HEK293 (cell line): Measurements from ENCODE around the gene SRSF9.
A peak's percentile ranks its signal among the peaks of the same experiment; 100 is the strongest.

ENCODE experiments used
- CTCF ChIA-PET: fragments of 350-600 bp; formaldehyde crosslinking; extraction: SDS; loops from one replicate; lab custom pipeline; 2021; ENCODE audit warnings: antibody characterized with exemption; lab: Yijun Ruan, JAX
- POLR2A ChIA-PET: fragments of 300-600 bp; formaldehyde crosslinking; extraction: SDS; loops from one replicate; lab custom pipeline; 2020; ENCODE audit warnings: antibody characterized with exemption, inconsistent platforms; lab: Yijun Ruan, JAX
- H3K27ac ChIP-seq: fragments of 200-500 bp; sonication (Bioruptor generic); 2 replicates; pipeline ENCODE4 v1.5.1; 2014; ENCODE audit warnings: low read depth, low read length, control low read depth, inconsistent platforms; ENCODE audit errors: extremely low read depth
- H3K36me3 ChIP-seq, 2 experiments: fragments of 200-500 bp in 1 of 2; sonication (Bioruptor generic) in 1 of 2; 1 replicate in 1 of 2; 2 replicates in 1 of 2; pipeline ENCODE4 v1.5.1; 2014 to 2017; ENCODE audit warnings: inconsistent platforms in 2 of 2, low read length in 2 of 2; ENCODE audit not compliant: control insufficient read depth in 2 of 2, insufficient read depth in 1 of 2
- H3K4me1 ChIP-seq: fragments of 200-500 bp; sonication (Bioruptor generic); 2 replicates; pipeline ENCODE4 v1.5.1; 2014; ENCODE audit warnings: mild to moderate bottlenecking, low read length, inconsistent platforms; ENCODE audit not compliant: control insufficient read depth, insufficient read depth
- H3K4me3 ChIP-seq: 2 replicates; pipeline ENCODE4 v1.5.1; 2011; ENCODE audit warnings: low read depth, mild to moderate bottlenecking, control low read depth, low read length, moderate library complexity
- H3K9me3 ChIP-seq: fragments of 200-500 bp; sonication (Bioruptor generic); 2 replicates; pipeline ENCODE4 v1.5.1; 2014; ENCODE audit warnings: low read depth, low read length, inconsistent platforms; ENCODE audit not compliant: control insufficient read depth, insufficient read depth
- KLF1 ChIP-seq: fragments of 450-650 bp; formaldehyde crosslinking; IDR thresholded peaks from 2 replicates; pipeline ENCODE4 v1.5.1; 2016; ENCODE audit warnings: missing biosample characterization, missing genetic modification characterization
- ZEB2 ChIP-seq: fragments of 450-650 bp; formaldehyde crosslinking; IDR thresholded peaks from 2 replicates; pipeline ENCODE4 v1.5.1; 2016; ENCODE audit warnings: missing biosample characterization, missing genetic modification characterization
- ZNF114 ChIP-seq: fragments of 450-650 bp; formaldehyde crosslinking; IDR thresholded peaks from 2 replicates; pipeline ENCODE4 v1.5.0; 2017; ENCODE audit warnings: missing biosample characterization, missing genetic modification characterization
- ZNF121 ChIP-seq: fragments of 450-650 bp; formaldehyde crosslinking; IDR thresholded peaks from 2 replicates; pipeline ENCODE4 v1.5.1; 2016; ENCODE audit warnings: missing biosample characterization, missing genetic modification characterization
- ZNF211 ChIP-seq: fragments of 450-650 bp; formaldehyde crosslinking; IDR thresholded peaks from 2 replicates; pipeline ENCODE4 v1.5.1; 2016; ENCODE audit warnings: low read depth, missing biosample characterization, missing genetic modification characterization
- ZNF302 ChIP-seq: fragments of 450-650 bp; formaldehyde crosslinking; IDR thresholded peaks from 2 replicates; pipeline ENCODE4 v1.5.1; 2016; ENCODE audit warnings: missing biosample characterization, missing genetic modification characterization, low read depth
- ZNF341 ChIP-seq: fragments of 450-650 bp; formaldehyde crosslinking; IDR thresholded peaks from 2 replicates; pipeline ENCODE4; 2016; ENCODE audit warnings: low read depth, missing biosample characterization, missing genetic modification characterization
- ZNF354C ChIP-seq: fragments of 450-650 bp; formaldehyde crosslinking; IDR thresholded peaks from 2 replicates; pipeline ENCODE4 v1.5.1; 2016; ENCODE audit warnings: missing biosample characterization, missing genetic modification characterization, low read depth, borderline replicate concordance
- ZNF529 ChIP-seq: fragments of 450-650 bp; formaldehyde crosslinking; IDR thresholded peaks from 2 replicates; pipeline ENCODE4 v1.5.1; 2017; ENCODE audit warnings: missing genetic modification characterization, missing biosample characterization; ENCODE audit not compliant: insufficient replicate concordance
- ZNF560 ChIP-seq: fragments of 450-650 bp; formaldehyde crosslinking; IDR thresholded peaks from 2 replicates; pipeline ENCODE4 v1.5.1; 2017; ENCODE audit warnings: missing biosample characterization, missing genetic modification characterization, borderline replicate concordance
- ZNF621 ChIP-seq: fragments of 450-650 bp; formaldehyde crosslinking; IDR thresholded peaks from 2 replicates; pipeline ENCODE4 v1.5.1; 2017; ENCODE audit warnings: missing biosample characterization, missing genetic modification characterization
- ZNF660 ChIP-seq: fragments of 450-650 bp; IDR thresholded peaks from 2 replicates; pipeline ENCODE4 v1.5.1; 2018; ENCODE audit warnings: missing biosample characterization, mild to moderate bottlenecking, missing genetic modification characterization
- ZNF843 ChIP-seq: fragments of 450-650 bp; formaldehyde crosslinking; IDR thresholded peaks from 2 replicates; pipeline ENCODE4 v1.5.1; 2016; ENCODE audit warnings: missing biosample characterization, missing genetic modification characterization
- TF ChIP-seq, protein P1 (sequence below): fragments of 450-650 bp; formaldehyde crosslinking; IDR thresholded peaks from 2 replicates; pipeline ENCODE4 v1.5.1; 2016; ENCODE audit warnings: missing biosample characterization, missing genetic modification characterization, low read depth
- TF ChIP-seq, protein P2 (sequence below): fragments of 450-650 bp; formaldehyde crosslinking; IDR thresholded peaks from 2 replicates; pipeline ENCODE4 v1.5.1; 2016; ENCODE audit warnings: missing biosample characterization, missing genetic modification characterization
- TF ChIP-seq, protein P3 (sequence below): fragments of 450-650 bp; formaldehyde crosslinking; IDR thresholded peaks from 2 replicates; pipeline ENCODE4 v1.5.1; 2017; ENCODE audit warnings: missing biosample characterization, missing genetic modification characterization
- TF ChIP-seq, protein P4 (sequence below): fragments of 450-650 bp; formaldehyde crosslinking; optimal IDR thresholded peaks from 2 replicates; pipeline ENCODE3; 2016; ENCODE audit warnings: missing biosample characterization, mild to moderate bottlenecking, missing genetic modification characterization
- TF ChIP-seq, protein P5 (sequence below): fragments of 450-650 bp; formaldehyde crosslinking; conservative IDR thresholded peaks from 2 replicates; pipeline ENCODE4 v1.5.1; 2016; ENCODE audit warnings: low read depth, missing biosample characterization, missing genetic modification characterization
- TF ChIP-seq, protein P6 (sequence below): fragments of 450-650 bp; formaldehyde crosslinking; IDR thresholded peaks from 2 replicates; pipeline ENCODE4 v1.5.1; 2016; ENCODE audit warnings: missing biosample characterization, missing genetic modification characterization

Gene SRSF9

DNA sequence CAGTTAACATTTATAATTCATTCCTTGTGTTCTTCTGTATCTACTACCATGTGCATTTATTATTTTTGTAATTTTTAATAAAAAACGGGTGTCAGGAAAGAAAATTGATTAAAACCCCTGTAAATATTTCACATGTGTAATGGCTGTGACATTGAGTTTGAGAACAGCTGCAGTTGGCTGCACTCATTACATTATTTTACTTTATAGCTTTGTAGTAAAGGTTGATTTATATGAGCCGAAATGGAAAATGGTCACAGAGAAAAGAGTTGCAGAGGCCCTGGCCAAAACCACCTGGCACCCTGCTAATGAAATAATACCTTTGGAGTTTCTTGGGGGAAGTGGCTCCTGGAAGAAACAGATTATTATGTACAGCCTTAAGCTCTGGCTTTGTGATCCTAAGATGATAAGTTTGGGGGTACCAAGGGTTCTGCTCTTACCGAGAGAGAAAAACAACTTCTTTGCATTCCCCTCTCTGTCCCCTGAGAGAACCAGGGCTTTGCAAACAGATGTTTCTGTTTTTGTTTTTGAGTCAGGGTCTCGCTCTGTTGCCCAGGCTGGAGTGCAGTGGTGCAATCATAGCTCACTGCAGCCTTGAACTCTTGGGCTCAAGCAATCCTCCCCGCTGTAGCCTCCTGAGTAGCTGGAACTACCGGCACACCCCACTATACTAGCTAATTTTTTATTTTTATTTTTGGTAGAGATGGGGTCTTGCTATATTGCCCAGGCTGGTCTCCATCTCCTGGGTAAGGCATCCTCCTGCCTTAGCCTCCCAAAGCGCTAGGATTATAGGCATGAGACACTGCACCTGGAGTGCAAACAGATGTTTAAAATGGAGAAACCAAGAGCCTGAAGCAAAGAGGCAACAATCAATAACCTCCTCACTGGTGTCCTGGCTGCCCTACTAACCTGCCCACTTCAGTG is 16.7 kb upstream of the SRSF9 start:
- Histone ChIP-seq H3K9me3 (no peaks in the 10 kb centered on the region), H3K4me1 (no peaks in the 10 kb centered on the region; the same call in 1 of the 2 replicates), H3K4me3 (no peak overlapping the region), H3K27ac (no peak overlapping the region), H3K36me3 (peaks cover 0 to 17% of the 10 kb centered on the region in 2 experiments; a peak in 2 of 3 replicates)
- POLR2A ChIA-PET, result interaction anchor here (1.0 kb wide), 2 partner anchors 10 to 11 kb away, joined by 4 to 5 read pairs; partner anchors contain the start of gene DYNLL1
- TF ChIP-seq, protein P1, sequence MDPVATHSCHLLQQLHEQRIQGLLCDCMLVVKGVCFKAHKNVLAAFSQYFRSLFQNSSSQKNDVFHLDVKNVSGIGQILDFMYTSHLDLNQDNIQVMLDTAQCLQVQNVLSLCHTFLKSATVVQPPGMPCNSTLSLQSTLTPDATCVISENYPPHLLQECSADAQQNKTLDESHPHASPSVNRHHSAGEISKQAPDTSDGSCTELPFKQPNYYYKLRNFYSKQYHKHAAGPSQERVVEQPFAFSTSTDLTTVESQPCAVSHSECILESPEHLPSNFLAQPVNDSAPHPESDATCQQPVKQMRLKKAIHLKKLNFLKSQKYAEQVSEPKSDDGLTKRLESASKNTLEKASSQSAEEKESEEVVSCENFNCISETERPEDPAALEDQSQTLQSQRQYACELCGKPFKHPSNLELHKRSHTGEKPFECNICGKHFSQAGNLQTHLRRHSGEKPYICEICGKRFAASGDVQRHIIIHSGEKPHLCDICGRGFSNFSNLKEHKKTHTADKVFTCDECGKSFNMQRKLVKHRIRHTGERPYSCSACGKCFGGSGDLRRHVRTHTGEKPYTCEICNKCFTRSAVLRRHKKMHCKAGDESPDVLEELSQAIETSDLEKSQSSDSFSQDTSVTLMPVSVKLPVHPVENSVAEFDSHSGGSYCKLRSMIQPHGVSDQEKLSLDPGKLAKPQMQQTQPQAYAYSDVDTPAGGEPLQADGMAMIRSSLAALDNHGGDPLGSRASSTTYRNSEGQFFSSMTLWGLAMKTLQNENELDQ (tag by site-specific recombination), result no peak
- TF ChIP-seq ZEB2 (tag by site-specific recombination) (no peak), ZNF302 (tag by site-specific recombination) (no peak), ZNF660 (tag by site-specific recombination) (no peak), ZNF621 (tag by site-specific recombination) (no peak), ZNF560 (tag by site-specific recombination) (no peak), ZNF529 (tag by site-specific recombination) (no peak), KLF1 (tag by site-specific recombination) (no peak), ZNF843 (no peak), ZNF121 (tag by site-specific recombination) (peak; percentile 96)
- TF ChIP-seq, protein P2, sequence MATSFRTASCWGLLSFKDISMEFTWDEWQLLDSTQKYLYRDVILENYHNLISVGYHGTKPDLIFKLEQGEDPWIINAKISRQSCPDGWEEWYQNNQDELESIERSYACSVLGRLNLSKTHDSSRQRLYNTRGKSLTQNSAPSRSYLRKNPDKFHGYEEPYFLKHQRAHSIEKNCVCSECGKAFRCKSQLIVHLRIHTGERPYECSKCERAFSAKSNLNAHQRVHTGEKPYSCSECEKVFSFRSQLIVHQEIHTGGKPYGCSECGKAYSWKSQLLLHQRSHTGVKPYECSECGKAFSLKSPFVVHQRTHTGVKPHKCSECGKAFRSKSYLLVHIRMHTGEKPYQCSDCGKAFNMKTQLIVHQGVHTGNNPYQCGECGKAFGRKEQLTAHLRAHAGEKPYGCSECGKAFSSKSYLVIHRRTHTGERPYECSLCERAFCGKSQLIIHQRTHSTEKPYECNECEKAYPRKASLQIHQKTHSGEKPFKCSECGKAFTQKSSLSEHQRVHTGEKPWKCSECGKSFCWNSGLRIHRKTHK (tag by site-specific recombination), result no peak
- TF ChIP-seq, protein P3, sequence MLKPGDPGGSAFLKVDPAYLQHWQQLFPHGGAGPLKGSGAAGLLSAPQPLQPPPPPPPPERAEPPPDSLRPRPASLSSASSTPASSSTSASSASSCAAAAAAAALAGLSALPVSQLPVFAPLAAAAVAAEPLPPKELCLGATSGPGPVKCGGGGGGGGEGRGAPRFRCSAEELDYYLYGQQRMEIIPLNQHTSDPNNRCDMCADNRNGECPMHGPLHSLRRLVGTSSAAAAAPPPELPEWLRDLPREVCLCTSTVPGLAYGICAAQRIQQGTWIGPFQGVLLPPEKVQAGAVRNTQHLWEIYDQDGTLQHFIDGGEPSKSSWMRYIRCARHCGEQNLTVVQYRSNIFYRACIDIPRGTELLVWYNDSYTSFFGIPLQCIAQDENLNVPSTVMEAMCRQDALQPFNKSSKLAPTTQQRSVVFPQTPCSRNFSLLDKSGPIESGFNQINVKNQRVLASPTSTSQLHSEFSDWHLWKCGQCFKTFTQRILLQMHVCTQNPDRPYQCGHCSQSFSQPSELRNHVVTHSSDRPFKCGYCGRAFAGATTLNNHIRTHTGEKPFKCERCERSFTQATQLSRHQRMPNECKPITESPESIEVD (tag by site-specific recombination), result 0 out of 2 replicates have a peak, but pooled peaks have one; percentile 22
- TF ChIP-seq, protein P4, sequence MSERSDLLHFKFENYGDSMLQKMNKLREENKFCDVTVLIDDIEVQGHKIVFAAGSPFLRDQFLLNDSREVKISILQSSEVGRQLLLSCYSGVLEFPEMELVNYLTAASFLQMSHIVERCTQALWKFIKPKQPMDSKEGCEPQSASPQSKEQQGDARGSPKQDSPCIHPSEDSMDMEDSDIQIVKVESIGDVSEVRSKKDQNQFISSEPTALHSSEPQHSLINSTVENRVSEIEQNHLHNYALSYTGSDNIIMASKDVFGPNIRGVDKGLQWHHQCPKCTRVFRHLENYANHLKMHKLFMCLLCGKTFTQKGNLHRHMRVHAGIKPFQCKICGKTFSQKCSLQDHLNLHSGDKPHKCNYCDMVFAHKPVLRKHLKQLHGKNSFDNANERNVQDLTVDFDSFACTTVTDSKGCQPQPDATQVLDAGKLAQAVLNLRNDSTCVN (tag by site-specific recombination), result no peak
- CTCF ChIA-PET, result interaction anchor here (0.7 kb wide), 1 partner anchor 14 kb away, joined by 3 read pairs; no protein-coding TSS in a partner anchor

DNA sequence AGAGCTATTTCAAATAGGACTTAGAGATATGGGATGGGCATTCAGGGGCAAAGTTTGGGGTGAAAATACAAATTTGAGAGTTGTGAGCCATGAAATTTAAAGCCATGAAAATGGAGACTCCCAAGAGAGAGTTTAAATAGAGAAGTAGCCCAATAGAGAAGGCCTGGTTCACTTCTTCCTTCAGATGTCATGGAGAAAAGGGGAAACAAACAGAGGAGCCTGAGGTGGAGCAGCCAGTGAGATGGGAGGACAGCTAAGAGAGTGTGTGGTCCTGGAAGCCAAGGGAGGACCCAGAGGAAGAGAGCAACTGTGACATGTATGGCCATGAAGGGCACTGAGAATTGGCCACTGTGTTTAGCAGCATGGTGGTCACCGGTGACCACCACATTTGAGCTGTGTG is 14.1 kb upstream of the SRSF9 start:
- CTCF ChIA-PET, result interaction anchor here (0.8 kb wide), 2 partner anchors 20 to 126 kb away, joined by 3 to 4 read pairs; no protein-coding TSS in a partner anchor
- H3K4me1 ChIP-seq, result no peaks in the 10 kb centered on the region
- H3K27ac ChIP-seq, result no peak overlapping the region
- H3K9me3 ChIP-seq, result no peaks in the 10 kb centered on the region
- POLR2A ChIA-PET, result interaction anchor here (0.6 to 2.6 kb wide), 2 partner anchors 9 to 13 kb away, joined by 3 to 10 read pairs; partner anchors contain the start of gene DYNLL1
- H3K36me3 ChIP-seq, result peaks cover 0 to 11% of the 10 kb centered on the region in 2 experiments; a peak in 2 of 3 replicates
- no peak overlapping the region for H3K4me3 ChIP-seq
- TF ChIP-seq ZNF211 (tag by site-specific recombination), result no peak
- TF ChIP-seq, protein P5, sequence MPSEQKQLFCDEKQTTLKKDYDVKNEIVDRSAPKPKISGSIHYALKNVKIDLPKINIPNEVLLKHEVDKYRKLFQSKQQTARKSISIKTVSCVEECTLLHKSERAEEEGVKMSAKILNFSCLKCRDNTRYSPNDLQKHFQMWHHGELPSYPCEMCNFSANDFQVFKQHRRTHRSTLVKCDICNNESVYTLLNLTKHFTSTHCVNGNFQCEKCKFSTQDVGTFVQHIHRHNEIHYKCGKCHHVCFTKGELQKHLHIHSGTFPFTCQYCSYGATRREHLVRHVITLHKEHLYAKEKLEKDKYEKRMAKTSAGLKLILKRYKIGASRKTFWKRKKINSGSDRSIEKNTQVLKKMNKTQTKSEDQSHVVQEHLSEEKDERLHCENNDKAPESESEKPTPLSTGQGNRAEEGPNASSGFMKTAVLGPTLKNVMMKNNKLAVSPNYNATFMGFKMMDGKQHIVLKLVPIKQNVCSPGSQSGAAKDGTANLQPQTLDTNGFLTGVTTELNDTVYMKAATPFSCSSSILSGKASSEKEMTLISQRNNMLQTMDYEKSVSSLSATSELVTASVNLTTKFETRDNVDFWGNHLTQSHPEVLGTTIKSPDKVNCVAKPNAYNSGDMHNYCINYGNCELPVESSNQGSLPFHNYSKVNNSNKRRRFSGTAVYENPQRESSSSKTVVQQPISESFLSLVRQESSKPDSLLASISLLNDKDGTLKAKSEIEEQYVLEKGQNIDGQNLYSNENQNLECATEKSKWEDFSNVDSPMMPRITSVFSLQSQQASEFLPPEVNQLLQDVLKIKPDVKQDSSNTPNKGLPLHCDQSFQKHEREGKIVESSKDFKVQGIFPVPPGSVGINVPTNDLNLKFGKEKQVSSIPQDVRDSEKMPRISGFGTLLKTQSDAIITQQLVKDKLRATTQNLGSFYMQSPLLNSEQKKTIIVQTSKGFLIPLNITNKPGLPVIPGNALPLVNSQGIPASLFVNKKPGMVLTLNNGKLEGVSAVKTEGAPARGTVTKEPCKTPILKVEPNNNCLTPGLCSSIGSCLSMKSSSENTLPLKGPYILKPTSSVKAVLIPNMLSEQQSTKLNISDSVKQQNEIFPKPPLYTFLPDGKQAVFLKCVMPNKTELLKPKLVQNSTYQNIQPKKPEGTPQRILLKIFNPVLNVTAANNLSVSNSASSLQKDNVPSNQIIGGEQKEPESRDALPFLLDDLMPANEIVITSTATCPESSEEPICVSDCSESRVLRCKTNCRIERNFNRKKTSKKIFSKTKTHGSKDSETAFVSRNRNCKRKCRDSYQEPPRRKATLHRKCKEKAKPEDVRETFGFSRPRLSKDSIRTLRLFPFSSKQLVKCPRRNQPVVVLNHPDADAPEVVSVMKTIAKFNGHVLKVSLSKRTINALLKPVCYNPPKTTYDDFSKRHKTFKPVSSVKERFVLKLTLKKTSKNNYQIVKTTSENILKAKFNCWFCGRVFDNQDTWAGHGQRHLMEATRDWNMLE (tag by site-specific recombination), result no peak
- no peak for TF ChIP-seq ZNF114
- TF ChIP-seq ZNF341, result no peak
- TF ChIP-seq, protein P6, sequence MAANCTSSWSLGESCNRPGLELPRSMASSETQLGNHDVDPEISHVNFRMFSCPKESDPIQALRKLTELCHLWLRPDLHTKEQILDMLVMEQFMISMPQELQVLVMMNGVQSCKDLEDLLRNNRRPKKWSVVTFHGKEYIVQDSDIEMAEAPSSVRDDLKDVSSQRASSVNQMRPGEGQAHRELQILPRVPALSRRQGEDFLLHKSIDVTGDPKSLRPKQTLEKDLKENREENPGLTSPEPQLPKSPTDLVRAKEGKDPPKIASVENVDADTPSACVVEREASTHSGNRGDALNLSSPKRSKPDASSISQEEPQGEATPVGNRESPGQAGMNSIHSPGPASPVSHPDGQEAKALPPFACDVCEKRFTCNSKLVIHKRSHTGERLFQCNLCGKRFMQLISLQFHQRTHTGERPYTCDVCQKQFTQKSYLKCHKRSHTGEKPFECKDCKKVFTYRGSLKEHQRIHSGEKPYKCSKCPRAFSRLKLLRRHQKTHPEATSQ (tag by site-specific recombination), result no peak
- no peak for TF ChIP-seq ZNF354C (tag by site-specific recombination)
